GM12892 (cell line): ENCODE measurements around the gene EMID1.

Source experiments
- DNase-seq: peaks from one replicate; pipeline ENCODE4 v3.0.0; 2011; ENCODE audit not compliant: insufficient read length
- FAIRE-seq: peaks from 2 replicates; lab custom pipeline; 2011; peaks lifted over from hg19 to GRCh38; lab: Jason Lieb, UNC
- POLR2A ChIP-seq: IDR thresholded peaks from 2 replicates; pipeline ENCODE4 v1.6.1; 2011; ENCODE audit warnings: low read depth, low read length, control low read depth
- POLR2AphosphoS5 ChIP-seq: IDR thresholded peaks from 2 replicates; pipeline ENCODE4 v1.6.1; 2011; ENCODE audit warnings: low read depth, low read length, control low read depth
- TAF1 ChIP-seq: IDR thresholded peaks from 2 replicates; pipeline ENCODE4 v1.6.1; 2011; ENCODE audit warnings: low read depth, mild to moderate bottlenecking, control low read depth, low read length, borderline replicate concordance

Gene EMID1

GRCh38 chr22:29195964-29196666 lies 9.6 kb upstream of the EMID1 start:
- no peak for TF ChIP-seq POLR2AphosphoS5
- TF ChIP-seq TAF1 = no peak
- TF ChIP-seq POLR2A = no peak
- FAIRE-seq = no peak
- DNase-seq = no peak

- no peak for TF ChIP-seq POLR2AphosphoS5
- TF ChIP-seq TAF1 = no peak
- TF ChIP-seq POLR2A = no peak
- FAIRE-seq = no peak
- no peak for DNase-seq
Observed at GRCh38 chr22:29197096-29197495, 8.6 kb upstream of the EMID1 start.

GRCh38 chr22:29198240-29198639 lies 7.5 kb upstream of the EMID1 start:
- DNase-seq (no peak), FAIRE-seq (no peak)
- TF ChIP-seq POLR2AphosphoS5 = no peak
- TF ChIP-seq TAF1 = no peak
- no peak for TF ChIP-seq POLR2A

- TF ChIP-seq POLR2AphosphoS5 (no peak), POLR2A (no peak)
- peak; percentile 5 for FAIRE-seq
Observed at GRCh38 chr22:29199702-29200400, 5.8 kb upstream of the EMID1 start.

GRCh38 chr22:29200901-29201300 lies 4.8 kb upstream of the EMID1 start:
- TF ChIP-seq POLR2AphosphoS5 (no peak), POLR2A (no peak), TAF1 (no peak)
- FAIRE-seq (no peak), DNase-seq (no peak)

More at GRCh38 chr22:29199702-29200400, 5.8 kb upstream of the EMID1 start:
- DNase-seq = no peak

GRCh38 chr22:29201782-29202181 lies 3.9 kb upstream of the EMID1 start:
- no peak for FAIRE-seq
- DNase-seq = no peak
- TF ChIP-seq POLR2AphosphoS5 (no peak), POLR2A (no peak), TAF1 (no peak)

- DNase-seq = peak; percentile 85
- TF ChIP-seq POLR2A (peak; percentile 63), TAF1 (no peak; the same call in 1 of the 2 replicates), POLR2AphosphoS5 (peak; percentile 88)
- peak; percentile 97 for FAIRE-seq
Observed at GRCh38 chr22:29202212-29203192, 3.2 kb upstream of the EMID1 start.

GRCh38 chr22:29203488-29204454 lies 1.9 kb upstream of the EMID1 start:
- FAIRE-seq (peak; percentile 88), DNase-seq (no peak)
- no peak; the same call in 1 of the 2 replicates for TF ChIP-seq POLR2A
- TF ChIP-seq POLR2AphosphoS5 = no peak
- no peak for TF ChIP-seq TAF1

GRCh38 chr22:29204455-29205183 lies 1.1 kb upstream of the EMID1 start:
- DNase-seq (no peak), FAIRE-seq (peak; percentile 66)
- no peak for TF ChIP-seq POLR2A
- no peak for TF ChIP-seq POLR2AphosphoS5
- TF ChIP-seq TAF1 = no peak

GRCh38 chr22:29205252-29205593 lies 473 bp upstream of the EMID1 start:
- FAIRE-seq (no peak), DNase-seq (no peak)

More at GRCh38 chr22:29205252-29205593, 473 bp upstream of the EMID1 start:
- TF ChIP-seq POLR2AphosphoS5 (no peak), POLR2A (no peak), TAF1 (no peak)
